SHP77 treated with DMSO at 0.1 percent for 48 hours (cell line): ENCODE measurements around the gene SYNDIG1.

Source experiments
- DNase-seq: peaks from one replicate; lab custom pipeline; 2025; lab: John Stamatoyannopoulos, UW

SYNDIG1 gene

DNA sequence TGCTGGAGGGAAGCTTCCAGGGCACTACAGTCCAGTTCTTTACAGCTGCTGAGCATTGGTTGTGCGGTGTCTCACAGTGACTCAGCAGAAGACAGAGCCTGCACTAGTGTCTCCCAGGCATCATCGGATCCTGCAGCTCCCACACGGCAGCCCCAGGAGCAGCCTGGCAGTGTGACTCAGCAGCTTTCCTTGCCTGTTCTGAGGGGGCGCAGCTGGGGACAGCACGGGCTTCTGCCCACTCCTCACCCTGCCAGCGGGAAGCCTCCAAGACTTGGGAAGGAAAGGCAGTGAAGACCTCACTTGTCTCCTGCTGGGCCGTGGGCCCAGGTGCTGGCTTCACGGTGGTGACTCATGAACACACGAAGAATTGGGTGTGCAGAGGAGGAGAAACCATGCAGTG is 165.4 kb downstream of the SYNDIG1 start:
- DNase-seq = peak; percentile 69

DNA sequence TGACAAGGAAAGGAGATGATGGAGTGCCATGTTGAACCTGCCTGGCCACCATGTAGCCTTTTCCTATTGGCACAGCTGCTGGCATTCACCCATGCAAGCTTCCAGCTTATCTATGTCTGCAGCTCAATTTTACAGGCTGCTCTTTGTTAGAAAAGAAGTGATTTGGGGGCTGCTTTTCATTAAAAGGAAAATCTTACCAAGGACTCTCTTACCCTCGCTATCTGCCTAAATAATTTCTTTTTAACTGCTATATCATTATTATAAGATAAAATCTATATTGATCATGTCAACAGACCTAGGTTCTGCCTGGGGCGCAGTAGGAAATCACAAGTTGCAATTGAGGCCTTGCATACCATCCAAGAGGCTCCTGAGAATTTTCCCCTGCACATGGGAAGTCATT is 167.2 kb downstream of the SYNDIG1 start:
- DNase-seq = no peak

DNA sequence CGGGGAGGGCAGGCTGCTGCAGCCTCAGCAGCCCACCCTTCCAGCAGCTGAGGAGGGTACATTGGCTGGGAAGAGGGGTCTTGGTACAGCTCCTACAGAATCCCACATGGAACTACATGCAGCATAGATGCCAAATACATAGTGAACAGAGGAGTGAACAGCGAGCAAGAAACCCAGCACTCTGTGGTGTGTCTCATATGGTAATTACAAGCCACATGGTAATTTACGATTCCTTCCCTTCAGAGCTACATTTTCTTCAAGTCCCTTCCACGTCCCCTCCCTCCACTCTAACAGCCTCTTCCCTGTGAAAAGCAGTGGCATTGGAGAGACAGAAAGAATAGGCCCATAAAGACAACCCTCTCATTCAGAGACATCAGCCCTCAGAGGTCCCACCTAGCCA is 167.7 kb downstream of the SYNDIG1 start:
- DNase-seq = no peak

DNA sequence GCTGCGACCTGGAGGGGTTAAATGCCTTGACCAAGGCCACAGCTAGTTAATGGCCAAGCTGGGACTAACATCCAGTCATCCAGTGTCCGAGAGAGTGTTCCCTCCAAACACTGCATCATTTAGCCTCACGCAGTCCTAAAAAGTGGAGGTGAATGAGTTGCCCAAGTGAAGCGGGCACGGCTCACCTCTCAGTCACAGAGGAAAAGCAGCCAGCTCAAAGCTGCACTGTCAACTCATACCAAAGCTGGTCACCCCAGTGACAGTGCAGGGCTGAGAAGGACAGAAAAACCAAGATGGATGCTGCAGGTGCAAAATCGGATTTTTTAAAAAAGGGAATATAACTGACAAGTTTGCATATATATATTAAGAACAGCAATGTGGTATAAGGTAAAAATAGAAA is 168.5 kb downstream of the SYNDIG1 start:
- DNase-seq = no peak

DNA sequence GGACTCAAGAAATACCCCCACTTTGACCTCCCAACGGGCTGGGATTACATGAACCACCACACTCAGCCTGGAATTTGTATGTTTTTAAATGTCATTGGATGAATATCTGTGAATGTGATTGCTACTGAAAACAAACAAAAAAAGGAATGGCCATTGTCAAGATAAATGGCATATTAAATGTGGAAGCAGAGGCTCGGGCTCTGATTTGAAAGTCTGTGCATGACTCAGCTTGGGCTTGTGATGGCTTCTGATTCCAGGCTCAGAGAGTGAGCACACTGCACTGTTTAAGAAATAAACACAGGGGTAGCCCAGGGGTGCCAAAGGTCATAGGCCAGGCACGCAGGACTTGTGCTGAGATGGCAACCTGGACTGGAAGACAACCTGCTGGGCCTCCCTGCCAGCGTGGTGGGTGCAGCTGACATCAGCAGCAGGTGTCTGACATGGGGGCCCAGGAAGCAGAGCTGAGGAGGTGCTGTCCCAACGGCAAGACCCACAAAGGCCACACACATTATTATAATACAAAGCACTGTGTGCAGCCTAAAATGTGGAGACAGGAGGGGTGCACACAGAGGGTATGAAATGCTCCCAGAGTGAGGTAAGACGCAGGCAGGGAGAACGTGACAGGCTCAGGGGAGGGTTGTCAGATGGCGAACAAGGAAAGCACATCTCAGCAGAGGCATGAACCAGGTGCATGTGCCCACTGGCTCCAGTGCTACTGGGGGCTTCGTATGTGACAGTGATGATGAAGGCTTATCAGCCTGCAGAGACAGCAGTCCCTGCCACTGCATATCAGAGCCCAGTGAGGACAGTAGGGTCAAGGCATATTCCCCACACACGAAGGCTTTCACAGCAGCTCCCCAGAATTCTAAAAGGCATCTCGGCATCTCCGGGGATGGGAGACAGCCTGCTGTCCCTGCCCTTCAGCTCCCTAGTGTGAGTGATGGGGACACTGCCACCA is 169.4 kb downstream of the SYNDIG1 start:
- DNase-seq = no peak

DNA sequence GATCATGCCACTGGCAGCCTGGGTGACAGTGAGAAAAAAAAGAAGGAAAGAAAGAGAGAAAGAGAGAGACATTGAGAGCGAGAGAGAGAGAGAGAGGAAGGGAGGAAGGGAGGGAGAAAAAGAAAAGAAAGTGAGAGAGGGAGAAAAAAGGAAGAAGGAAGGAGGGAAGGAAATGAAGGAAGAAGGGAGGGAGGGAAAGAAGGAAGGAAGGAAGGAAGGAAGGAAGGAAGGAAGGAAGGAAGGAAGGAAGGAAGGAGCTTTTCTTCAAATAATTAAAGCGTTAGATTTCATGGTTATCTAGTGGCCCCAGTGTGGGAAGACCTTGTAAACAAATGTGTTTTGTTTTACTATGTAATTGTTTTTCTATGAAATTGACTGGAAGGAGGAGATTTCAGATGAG is 170.8 kb downstream of the SYNDIG1 start:
- no peak for DNase-seq

DNA sequence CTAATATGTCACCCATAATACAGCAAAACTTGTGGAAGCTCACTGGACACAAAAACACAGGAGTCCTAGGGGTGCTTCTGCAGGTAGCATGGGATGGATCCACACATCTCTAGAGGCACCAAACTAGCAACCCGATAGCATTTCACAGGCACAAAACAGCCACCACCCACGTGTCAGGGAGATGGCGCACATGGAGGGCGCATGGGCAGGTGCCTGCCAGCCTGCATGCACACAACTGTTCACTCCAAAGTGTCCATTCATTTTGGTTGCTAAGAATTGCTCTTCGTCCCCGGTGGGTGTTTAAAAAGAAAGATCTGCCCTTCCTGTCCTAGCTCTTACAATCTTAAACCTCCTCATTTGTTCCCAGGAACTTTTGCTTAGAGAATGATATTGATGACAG is 171.3 kb downstream of the SYNDIG1 start:
- no peak for DNase-seq

DNA sequence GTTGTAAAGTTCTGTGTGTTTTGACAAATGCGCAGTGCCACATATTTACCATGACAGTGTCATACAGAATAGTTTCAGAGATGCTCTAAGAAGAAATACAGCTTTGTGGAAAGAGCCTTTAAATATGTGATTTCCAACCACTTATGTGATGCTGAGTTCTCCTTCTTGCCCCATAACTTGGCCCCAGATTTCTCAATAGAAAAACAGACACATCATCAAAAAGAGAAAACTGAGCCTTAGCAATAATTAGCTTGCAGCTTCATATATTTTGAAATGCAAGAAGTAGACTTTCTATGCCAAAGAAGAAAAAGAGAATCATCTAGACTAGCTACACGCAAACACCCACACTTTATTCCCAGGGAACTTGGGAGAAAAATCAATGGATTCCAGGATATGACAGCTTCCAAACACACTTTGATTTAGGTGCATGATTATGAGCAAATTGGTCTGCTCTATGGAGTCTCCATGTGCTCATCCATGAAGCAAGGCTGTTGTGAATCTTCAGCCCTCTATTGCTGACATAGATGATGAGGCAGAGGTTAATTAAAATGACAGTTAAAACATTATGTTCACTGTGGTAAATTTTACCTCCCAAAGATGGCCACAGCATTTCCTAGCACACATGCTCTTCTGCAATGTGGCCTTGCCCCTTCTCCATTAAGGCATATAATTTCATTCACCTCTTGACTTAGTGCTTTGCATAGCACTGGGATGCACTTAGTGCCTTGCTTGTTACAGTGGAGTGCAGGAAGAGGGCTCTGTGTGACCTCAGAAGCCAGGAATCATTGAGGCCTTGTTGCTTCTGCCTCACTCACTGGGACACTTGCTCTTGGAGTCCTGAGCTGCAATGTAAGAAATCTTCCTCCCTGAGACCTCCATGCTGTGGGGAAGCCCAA is 174.6 kb downstream of the SYNDIG1 start:
- DNase-seq = no peak

DNA sequence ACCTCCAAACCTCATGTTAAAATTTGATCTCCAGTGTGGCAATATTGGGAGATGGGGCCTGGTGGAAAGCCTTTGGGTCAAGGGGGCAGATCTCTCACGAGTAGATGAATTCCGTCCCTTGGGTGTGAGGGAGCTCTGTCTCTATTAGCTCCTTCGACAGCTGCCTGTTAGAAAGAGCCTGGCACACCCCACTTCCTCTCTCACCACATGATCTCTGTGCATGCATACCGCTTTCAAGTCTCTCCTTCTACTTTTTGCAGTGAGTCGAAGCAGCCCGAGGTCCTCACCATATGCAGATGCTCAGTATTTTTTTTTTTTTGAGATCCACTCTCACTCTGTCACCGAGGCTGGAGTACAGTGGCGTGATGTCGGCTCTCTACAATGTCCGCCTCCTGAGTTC is 176.9 kb downstream of the SYNDIG1 start:
- no peak for DNase-seq

DNA sequence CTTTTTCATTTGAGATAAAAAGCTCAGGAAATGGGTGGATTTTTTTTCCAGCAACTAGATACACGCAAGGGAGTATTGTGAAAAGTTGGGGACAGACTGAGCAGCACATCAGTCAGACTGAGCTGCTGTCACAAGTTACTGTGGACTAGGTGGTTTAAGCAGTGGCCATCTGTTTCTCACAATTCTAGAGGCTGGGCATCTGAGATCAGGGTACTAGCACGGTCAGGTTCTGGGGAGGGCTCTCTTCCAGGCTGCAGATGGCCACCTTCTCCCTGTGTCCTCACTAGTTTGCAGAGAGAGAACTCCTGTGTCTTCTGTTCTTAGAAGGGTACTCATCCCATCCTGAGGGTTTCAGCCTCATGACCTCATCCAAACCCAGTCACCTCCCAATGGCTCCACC is 178.3 kb downstream of the SYNDIG1 start:
- no peak for DNase-seq

DNA sequence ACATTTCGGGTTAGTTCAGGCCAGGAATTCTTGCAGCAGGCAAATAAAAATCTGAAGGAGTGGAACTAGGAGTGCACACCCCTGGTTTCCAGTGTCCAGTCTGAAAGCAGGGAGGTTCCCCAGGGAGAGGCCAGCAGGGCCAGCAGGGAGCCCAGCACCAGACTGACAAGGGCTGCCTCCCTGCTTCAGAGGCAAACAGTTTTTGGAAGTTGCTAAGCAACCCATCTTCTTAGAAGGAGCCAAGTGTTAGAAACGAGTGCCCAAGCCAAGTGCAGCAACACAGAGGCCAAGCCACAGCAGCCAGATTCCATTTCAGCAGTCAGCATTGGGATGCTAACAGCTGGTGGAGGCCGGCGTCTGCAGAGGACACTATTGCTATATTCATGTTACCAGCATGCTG is 179.1 kb downstream of the SYNDIG1 start:
- no peak for DNase-seq

DNA sequence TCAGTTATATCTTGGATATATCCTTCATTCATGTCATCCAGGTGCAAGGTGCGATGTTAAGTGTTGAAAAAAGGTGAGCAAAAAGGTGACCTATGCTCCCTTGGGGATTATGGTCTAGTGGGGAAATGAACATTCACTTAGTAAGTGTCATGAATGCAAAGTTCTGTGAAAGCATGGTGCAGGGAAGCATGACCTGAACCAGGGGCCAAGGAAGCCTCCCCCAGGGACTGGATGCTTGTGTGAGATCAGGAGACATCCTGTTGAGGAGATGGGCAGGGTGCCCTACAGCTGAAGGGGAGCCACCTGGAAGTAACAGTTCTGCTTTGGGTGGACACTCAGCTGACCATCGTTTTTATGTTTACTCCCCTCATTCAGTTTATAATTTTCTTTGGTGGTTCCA is 179.5 kb downstream of the SYNDIG1 start:
- no peak for DNase-seq

DNA sequence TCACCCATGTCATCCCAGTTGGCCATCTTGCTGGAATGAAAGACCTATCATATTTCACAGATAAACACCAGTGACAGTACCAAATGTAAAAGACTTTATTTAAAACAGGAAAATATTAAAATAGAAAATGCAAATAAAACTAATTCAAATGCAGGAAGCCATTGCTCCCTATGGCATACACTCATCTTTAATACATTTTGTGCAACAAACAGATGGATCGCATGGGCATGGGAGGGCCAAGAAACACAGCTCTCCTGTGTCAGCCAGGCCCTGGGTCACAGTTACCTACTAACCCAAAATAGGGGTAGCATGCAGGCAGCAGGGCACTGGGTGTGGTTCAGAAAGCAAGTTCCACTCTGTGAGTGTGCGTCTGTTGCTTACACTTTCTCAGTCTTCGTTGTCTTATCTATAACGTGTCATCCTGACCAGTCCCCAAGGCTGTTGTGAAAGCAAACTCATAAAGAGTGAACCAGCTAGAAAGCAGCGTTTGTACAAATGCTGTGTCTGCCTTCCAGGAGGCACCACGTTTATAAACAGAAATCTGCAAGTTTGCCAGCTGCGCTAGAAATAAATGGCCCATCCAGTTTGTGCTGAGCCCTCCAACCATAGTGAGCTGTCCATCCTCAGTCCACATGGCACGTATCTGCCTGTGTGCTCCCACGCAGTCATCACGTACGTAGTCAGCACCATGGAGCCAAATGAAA is 180.5 kb downstream of the SYNDIG1 start:
- no peak for DNase-seq

DNA sequence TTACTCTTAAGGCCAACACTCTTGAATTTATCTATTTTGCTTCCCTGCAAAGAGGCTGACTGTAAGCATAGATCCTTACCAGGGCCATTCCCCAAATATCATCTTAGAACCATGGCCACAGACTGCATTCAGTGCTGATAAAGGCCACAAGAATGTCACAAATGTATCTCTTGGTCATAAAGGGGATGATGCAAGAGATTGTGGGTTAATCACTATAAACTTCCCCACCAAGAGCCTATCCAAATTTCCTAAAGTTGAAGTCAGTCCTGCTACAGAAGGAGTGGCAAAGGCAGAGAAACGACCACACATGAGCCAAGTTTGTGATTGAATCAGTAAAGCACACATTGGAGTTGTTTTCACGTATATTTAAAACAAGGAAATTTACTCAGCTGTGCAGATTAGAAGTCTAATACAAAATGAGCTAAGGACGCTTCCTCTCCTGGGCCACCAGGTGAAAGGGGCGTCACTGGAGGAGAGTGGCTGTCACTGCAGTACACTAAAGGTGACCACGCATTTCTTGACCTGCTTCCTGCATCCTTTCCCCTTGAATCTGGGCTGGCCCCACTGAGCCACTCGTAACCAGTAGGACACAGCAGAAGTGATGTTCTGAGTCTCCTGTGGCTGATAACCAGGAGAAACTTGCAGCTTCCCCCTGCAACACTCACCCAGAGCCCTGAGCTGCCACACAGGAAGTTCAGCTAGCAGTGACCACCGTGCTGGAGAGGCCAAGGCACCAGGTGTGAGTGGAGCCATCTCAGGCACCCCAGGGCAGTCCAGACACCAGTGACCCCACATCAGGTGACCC is 181.9 kb downstream of the SYNDIG1 start:
- DNase-seq = no peak

DNA sequence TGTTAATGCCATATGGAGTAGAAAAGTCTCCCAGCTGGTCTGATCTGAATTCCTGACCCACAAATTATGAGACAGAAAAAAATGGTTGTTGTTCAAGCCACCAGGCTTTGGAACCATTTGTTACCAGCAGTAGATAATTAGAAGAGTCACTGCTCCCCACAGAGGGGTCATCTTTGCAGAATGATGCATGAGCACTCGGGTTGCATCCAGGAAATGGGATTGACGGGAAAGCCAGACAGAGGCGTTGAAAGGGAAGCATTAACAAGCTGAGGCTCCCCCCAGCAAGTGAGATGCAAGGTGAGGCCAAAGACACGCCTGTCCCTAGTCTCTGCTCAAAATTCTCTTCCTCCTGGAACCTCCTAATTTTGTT is 182.5 kb downstream of the SYNDIG1 start:
- DNase-seq = no peak

DNA sequence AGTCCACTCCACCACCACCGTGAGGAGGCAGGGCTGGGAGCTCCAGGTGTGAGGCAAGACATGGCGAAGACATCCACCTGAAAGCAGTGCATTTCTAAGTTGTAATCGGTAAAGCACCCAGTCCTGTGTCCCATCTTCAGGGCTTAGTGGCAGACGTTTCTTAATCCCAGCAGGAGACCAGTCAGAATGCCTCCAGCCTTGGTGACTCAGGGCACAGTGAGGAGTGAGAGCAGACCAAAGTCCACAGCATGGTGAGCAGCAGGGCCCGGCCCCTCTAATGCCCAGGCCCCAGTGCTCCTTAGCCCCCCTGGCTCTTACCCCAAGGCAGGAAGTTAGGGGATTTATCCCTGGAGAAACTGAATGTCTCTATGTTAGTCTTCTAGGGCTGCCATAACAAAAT is 183.9 kb downstream of the SYNDIG1 start:
- no peak for DNase-seq

DNA sequence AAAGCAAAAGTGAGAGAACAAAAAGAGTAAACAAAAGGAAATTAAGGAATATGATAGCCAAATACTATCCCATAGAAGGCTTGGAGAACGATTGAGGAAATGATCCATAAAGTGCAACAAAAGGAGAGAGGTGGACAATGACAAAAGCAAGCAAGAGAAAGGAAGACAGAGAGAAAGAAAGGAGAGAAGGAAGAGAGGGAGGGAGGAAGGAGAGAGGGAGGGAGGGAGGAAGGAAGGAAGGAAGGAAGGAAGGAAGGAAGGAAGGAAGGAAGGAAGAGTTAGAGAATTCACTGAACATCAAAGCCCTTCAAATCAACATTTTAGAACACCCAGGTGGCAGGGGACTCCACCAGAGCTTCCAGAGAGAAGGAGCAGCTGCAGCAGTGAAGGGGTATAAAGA is 185.0 kb downstream of the SYNDIG1 start:
- no peak for DNase-seq

DNA sequence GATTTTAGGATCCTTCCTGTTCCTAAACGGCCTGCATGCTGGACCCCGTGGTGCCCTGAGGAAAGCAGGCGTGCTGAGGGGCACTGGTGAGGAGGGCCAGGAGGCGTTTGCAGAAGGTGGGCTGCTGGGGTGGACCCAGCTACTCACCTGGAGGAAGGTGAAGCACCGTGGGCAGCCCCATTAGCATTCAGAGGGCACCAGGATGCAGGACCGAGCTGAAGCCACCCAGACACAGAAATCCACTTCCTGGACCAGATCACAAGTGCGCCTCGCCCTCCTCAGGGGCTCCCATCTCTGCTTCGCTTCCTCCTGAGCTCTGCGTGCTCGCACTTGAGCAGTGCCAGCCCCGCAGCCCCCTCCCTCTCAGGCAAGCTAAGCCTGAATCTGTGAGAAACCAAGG is 187.0 kb downstream of the SYNDIG1 start:
- no peak for DNase-seq

DNA sequence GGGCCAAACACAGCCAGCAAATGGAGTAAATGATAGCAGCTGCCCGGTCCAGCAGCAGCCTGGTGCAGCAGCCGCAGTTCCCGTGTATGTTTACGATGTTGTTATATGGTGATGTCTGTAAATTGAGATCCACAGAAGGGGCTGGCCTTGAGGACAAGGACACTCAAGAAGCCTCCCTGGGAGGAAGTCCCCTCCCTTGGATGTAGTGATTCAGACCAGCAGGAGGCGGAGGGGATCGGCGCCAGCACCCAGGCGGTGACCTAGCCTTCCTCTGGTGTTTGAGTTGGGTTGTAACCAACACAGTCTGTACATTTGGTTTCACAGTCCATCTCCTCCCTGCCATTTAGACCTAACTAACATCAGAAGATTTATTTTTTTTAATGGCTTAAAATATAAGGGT is 187.8 kb downstream of the SYNDIG1 start:
- DNase-seq = no peak

DNA sequence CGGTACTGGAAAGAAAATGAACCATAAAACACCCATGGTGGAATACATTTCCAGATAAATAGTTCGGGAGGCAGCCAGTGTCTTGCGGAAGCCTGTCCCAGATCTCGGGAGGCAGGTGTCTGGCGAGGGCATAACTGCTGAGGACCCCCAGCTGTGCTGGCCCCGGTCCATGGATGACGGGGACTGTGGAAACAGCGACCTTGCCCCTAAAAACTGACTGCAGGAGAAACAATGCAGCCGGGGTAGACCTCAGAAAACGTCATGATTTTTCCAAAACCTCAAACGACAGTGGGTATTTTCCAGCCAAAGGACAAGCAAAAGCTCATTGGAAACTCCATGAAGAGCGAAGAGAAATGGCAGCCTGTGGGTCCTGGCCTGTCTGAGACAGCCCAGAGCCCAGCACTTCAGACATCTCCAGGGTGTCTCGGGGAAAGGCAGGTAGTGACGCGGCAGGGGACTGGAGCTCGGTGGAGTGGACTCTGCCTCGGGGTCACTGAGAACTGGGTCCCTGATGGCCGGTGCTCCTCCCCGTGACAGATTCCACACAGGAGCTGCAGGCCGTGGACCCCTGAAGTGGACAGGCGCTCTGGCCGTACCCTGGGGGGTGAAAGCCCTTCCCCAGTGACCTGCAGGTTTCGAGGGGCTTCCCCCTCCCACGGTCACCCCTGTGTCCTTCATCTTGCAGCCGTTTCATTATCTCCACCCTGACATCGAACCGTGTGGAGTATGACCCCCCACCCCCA is 188.6 kb downstream of the SYNDIG1 start:
- no peak for DNase-seq
